ENCODE measurements around the gene ZNF791. TPM values are rescaled to one million over a fixed set of nuclear protein-coding genes. Genes with fewer than 3 reads are reported as not detected.

Gene ZNF791
- total and polyA plus RNA-seq, 2 experiments from 2014 or later: 11.5 to 16.2 TPM

- Histone ChIP-seq H3K27me3 (no peaks in the 10 kb centered on the region), H3K79me2 (peaks cover 7% of the 10 kb centered on the region), H3K36me3 (replicated peaks; ENCODE audit: insufficient read depth, low read depth) (no peaks in the 10 kb centered on the region), H3K9me3 (ENCODE audit: low read depth) (no peaks in the 10 kb centered on the region), H3K4me1 (ENCODE audit: insufficient read depth) (no peaks in the 10 kb centered on the region), H4K20me1 (ENCODE audit: insufficient read depth, poor library complexity, severe bottlenecking) (no peaks in the 10 kb centered on the region), H2AFZ (no peak overlapping the region), H3K27ac (no peak overlapping the region), H3K4me3 (no peak overlapping the region), H3K9me2 (replicated peaks; ENCODE audit: insufficient read depth) (no peaks in the 10 kb centered on the region), H3K4me2 (no peak overlapping the region)
- DNase-seq (ENCODE audit: low spot score): no peak
- TF ChIP-seq, protein P1, sequence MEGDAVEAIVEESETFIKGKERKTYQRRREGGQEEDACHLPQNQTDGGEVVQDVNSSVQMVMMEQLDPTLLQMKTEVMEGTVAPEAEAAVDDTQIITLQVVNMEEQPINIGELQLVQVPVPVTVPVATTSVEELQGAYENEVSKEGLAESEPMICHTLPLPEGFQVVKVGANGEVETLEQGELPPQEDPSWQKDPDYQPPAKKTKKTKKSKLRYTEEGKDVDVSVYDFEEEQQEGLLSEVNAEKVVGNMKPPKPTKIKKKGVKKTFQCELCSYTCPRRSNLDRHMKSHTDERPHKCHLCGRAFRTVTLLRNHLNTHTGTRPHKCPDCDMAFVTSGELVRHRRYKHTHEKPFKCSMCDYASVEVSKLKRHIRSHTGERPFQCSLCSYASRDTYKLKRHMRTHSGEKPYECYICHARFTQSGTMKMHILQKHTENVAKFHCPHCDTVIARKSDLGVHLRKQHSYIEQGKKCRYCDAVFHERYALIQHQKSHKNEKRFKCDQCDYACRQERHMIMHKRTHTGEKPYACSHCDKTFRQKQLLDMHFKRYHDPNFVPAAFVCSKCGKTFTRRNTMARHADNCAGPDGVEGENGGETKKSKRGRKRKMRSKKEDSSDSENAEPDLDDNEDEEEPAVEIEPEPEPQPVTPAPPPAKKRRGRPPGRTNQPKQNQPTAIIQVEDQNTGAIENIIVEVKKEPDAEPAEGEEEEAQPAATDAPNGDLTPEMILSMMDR (IDR thresholded peaks at IDR 0.05; ENCODE audit: poor library complexity): no peak
- TF ChIP-seq EZH2 (IDR thresholded peaks at IDR 0.05; ENCODE audit: borderline replicate concordance): no peak
- TF ChIP-seq EZH2phosphoT487 (IDR thresholded peaks at IDR 0.05; ENCODE audit: low read depth, severe bottlenecking, unreplicated experiment): no peak
- 94% methylated on average over 1 of the region's 1 CpG for WGBS (ENCODE audit: low lambda C conversion rate, missing lambda C conversion rate)
These were observed 7.0 kb upstream of the ZNF791 start for GRCh38 chr19:12603714-12604113.

DNA sequence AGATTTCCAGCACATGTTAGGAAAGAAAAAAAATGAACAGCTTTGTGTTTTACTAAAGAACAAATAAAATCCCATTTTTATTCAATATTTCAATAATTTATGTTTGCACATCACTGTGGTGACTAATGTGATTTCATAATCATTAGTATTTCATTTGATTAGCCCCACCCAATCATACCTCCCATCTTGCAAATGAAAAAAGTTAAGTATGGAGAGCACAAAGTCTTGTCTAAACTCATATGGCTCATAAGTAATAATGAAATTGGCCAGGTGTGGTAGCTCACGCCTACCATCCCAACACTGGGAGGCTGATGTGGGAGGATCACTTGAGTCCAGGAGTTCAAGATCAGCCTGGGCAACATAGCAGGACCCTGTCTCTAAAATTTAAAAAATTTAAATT is 3.9 kb upstream of the ZNF791 start:
- Histone ChIP-seq H3K4me2 (no peak overlapping the region), H3K79me2 (peaks cover 26% of the 10 kb centered on the region), H3K4me1 (ENCODE audit: insufficient read depth) (peaks cover under 1% of the 10 kb centered on the region), H3K27ac (no peak overlapping the region), H3K4me3 (no peak overlapping the region), H3K9me3 (ENCODE audit: low read depth) (no peaks in the 10 kb centered on the region), H2AFZ (no peak overlapping the region), H3K9me2 (replicated peaks; ENCODE audit: insufficient read depth) (no peaks in the 10 kb centered on the region), H4K20me1 (ENCODE audit: insufficient read depth, poor library complexity, severe bottlenecking) (peaks cover 1% of the 10 kb centered on the region), H3K27me3 (no peaks in the 10 kb centered on the region), H3K36me3 (replicated peaks; ENCODE audit: insufficient read depth, low read depth) (no peaks in the 10 kb centered on the region)
- whole genome bisulfite sequencing (ENCODE audit: low lambda C conversion rate, missing lambda C conversion rate): 94% methylated on average over 1 of the region's 1 CpG
- TF ChIP-seq EZH2phosphoT487 (IDR thresholded peaks at IDR 0.05; ENCODE audit: low read depth, severe bottlenecking, unreplicated experiment): no peak
- TF ChIP-seq, protein P1 (IDR thresholded peaks at IDR 0.05; ENCODE audit: poor library complexity): no peak
- TF ChIP-seq EZH2 (IDR thresholded peaks at IDR 0.05; ENCODE audit: borderline replicate concordance): no peak
- DNase-seq (ENCODE audit: low spot score): no peak

DNA sequence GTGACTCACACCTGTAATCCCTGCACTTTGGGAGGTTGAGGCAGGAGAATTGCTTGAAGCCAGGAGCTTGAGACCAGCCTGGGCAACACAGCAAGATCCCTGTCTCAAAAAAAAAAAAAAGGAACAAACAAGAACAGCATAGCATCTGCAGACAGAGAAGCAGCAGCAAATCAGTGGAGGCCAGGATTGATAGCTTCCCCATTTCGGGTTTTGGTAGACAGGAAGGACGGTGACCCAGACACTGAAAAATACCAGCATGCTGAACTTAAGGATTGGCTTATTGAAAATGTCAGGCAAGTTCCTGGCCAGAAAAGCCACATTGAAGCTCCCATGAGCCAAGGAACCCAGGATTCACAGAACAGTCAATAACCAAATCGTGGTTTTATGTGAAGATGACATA is 3.1 kb upstream of the ZNF791 start:
- TF ChIP-seq, protein P1 (IDR thresholded peaks at IDR 0.05; ENCODE audit: poor library complexity): no peak
- TF ChIP-seq EZH2phosphoT487 (IDR thresholded peaks at IDR 0.05; ENCODE audit: low read depth, severe bottlenecking, unreplicated experiment): no peak
- TF ChIP-seq EZH2 (IDR thresholded peaks at IDR 0.05; ENCODE audit: borderline replicate concordance): no peak
- H3K9me3 ChIP-seq (ENCODE audit: low read depth): no peaks in the 10 kb centered on the region
- DNase-seq (ENCODE audit: low spot score): no peak
- H3K27me3 ChIP-seq: no peaks in the 10 kb centered on the region
- no peaks in the 10 kb centered on the region for H3K9me2 ChIP-seq (replicated peaks; ENCODE audit: insufficient read depth)
- peaks cover 34% of the 10 kb centered on the region for H3K79me2 ChIP-seq
- H3K4me1 ChIP-seq (ENCODE audit: insufficient read depth): peaks cover 8% of the 10 kb centered on the region
- H4K20me1 ChIP-seq (ENCODE audit: insufficient read depth, poor library complexity, severe bottlenecking): peaks cover 7% of the 10 kb centered on the region
- no peaks in the 10 kb centered on the region for H3K36me3 ChIP-seq (replicated peaks; ENCODE audit: insufficient read depth, low read depth)
- no peak overlapping the region for H3K4me2 ChIP-seq
- no peak overlapping the region for H3K4me3 ChIP-seq
- no peak overlapping the region for H3K27ac ChIP-seq
- WGBS (ENCODE audit: low lambda C conversion rate, missing lambda C conversion rate): 96% methylated on average over 3 of the region's 3 CpGs
- H2AFZ ChIP-seq: no peak overlapping the region

- H3K9me3 ChIP-seq (ENCODE audit: low read depth): no peaks in the 10 kb centered on the region
- H3K4me2 ChIP-seq: peak overlapping the region; percentile 80
- peak; percentile 89 for DNase-seq (ENCODE audit: low spot score)
- peak overlapping the region; percentile 58 for H3K4me3 ChIP-seq
- peak overlapping the region; percentile 97 for H3K27ac ChIP-seq
- no peaks in the 10 kb centered on the region for H3K27me3 ChIP-seq
- TF ChIP-seq, protein P1 (IDR thresholded peaks at IDR 0.05; ENCODE audit: poor library complexity): no peak
- TF ChIP-seq EZH2 (IDR thresholded peaks at IDR 0.05; ENCODE audit: borderline replicate concordance): no peak
- TF ChIP-seq EZH2phosphoT487 (IDR thresholded peaks at IDR 0.05; ENCODE audit: low read depth, severe bottlenecking, unreplicated experiment): no peak
- H4K20me1 ChIP-seq (ENCODE audit: insufficient read depth, poor library complexity, severe bottlenecking): peaks cover 21% of the 10 kb centered on the region
- peaks cover 71% of the 10 kb centered on the region for H3K79me2 ChIP-seq
- H2AFZ ChIP-seq: peak overlapping the region; percentile 60
- H3K9me2 ChIP-seq (replicated peaks; ENCODE audit: insufficient read depth): no peaks in the 10 kb centered on the region
- under 1% methylated on average over 10 of the region's 10 CpGs for WGBS (ENCODE audit: low lambda C conversion rate, missing lambda C conversion rate)
- no peaks in the 10 kb centered on the region for H3K36me3 ChIP-seq (replicated peaks; ENCODE audit: insufficient read depth, low read depth)
- peaks cover 8% of the 10 kb centered on the region for H3K4me1 ChIP-seq (ENCODE audit: insufficient read depth)
These were observed 610 bp downstream of the ZNF791 start for GRCh38 chr19:12611361-12611699.

Measured in hepatocyte (in vitro differentiated cells).